ENCODE results near the gene BLOC1S5. TPM values are rescaled to one million over a fixed set of nuclear protein-coding genes. Genes with fewer than 3 reads are reported as not detected.
A peak's percentile ranks its signal among the peaks of the same experiment; 100 is the strongest.

BLOC1S5 gene
- total RNA-seq, 2 donors from 2014 or later, result 7.3 to 7.8 TPM

GRCh38 chr6:8005136-8005535 lies 59.1 kb downstream of the BLOC1S5 start:
- no peak for TF ChIP-seq CTCF (IDR thresholded peaks at IDR 0.05)
- H3K9me3 ChIP-seq, result no peaks in the 10 kb centered on the region

DNA sequence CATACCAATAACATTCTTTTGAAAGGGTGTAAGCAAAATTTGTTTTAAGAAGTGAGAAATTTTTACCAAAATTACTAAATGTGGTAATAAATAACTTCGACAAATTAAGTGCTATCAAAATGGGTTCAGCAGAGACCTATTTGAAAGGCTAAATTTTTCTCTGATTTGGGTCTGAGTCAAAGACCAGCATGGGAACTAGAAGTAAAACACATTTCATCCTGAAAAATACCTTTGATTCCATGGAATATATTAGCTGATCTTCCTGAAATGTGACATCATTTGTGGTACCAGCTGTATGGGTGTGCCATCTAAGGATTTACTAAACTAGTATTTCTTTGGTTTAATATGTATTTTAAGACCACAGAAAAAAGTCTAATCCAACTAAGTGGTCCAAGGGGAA lies 63.6 kb downstream of the BLOC1S5 start:
- H3K27ac ChIP-seq, result no peak overlapping the region
- H3K36me3 ChIP-seq, result no peaks in the 10 kb centered on the region

More at GRCh38 chr6:8005136-8005535, 59.1 kb downstream of the BLOC1S5 start:
- Histone ChIP-seq H3K4me1 (no peaks in the 10 kb centered on the region), H3K36me3 (no peaks in the 10 kb centered on the region), H3K4me3 (no peak overlapping the region), H3K27me3 (no peaks in the 10 kb centered on the region), H3K27ac (no peak overlapping the region)
- no peak for DNase-seq (ENCODE audit: low spot score)

GRCh38 chr6:8000188-8000596 lies 64.0 kb downstream of the BLOC1S5 start:
- no peak for TF ChIP-seq CTCF (IDR thresholded peaks at IDR 0.05)

More for the DNA sequence above, 63.6 kb downstream of the BLOC1S5 start:
- Histone ChIP-seq H3K4me3 (no peak overlapping the region), H3K4me1 (no peaks in the 10 kb centered on the region), H3K9me3 (no peaks in the 10 kb centered on the region), H3K27me3 (no peaks in the 10 kb centered on the region)
- TF ChIP-seq CTCF (IDR thresholded peaks at IDR 0.05), result no peak
- DNase-seq (ENCODE audit: low spot score), result no peak

GRCh38 chr6:7999201-7999600 lies 65.0 kb downstream of the BLOC1S5 start:
- no peak for DNase-seq (ENCODE audit: low spot score)
- no peak overlapping the region for H3K27ac ChIP-seq
- no peak for TF ChIP-seq CTCF (IDR thresholded peaks at IDR 0.05)

More at GRCh38 chr6:8000188-8000596, 64.0 kb downstream of the BLOC1S5 start:
- DNase-seq (ENCODE audit: low spot score), result no peak
- Histone ChIP-seq H3K9me3 (no peaks in the 10 kb centered on the region), H3K27me3 (no peaks in the 10 kb centered on the region), H3K27ac (peak overlapping the region in 1 of 2 donors; percentile 6), H3K36me3 (no peaks in the 10 kb centered on the region), H3K4me1 (no peaks in the 10 kb centered on the region), H3K4me3 (no peak overlapping the region)

GRCh38 chr6:7998103-7998725 lies 66.0 kb downstream of the BLOC1S5 start:
- Histone ChIP-seq H3K9me3 (no peaks in the 10 kb centered on the region), H3K4me1 (no peaks in the 10 kb centered on the region), H3K27ac (no peak overlapping the region), H3K4me3 (no peak overlapping the region), H3K27me3 (no peaks in the 10 kb centered on the region), H3K36me3 (no peaks in the 10 kb centered on the region)
- DNase-seq (ENCODE audit: low spot score), result no peak
- TF ChIP-seq CTCF (IDR thresholded peaks at IDR 0.05), result no peak

More at GRCh38 chr6:7999201-7999600, 65.0 kb downstream of the BLOC1S5 start:
- no peaks in the 10 kb centered on the region for H3K4me1 ChIP-seq
- H3K27me3 ChIP-seq, result no peaks in the 10 kb centered on the region
- no peaks in the 10 kb centered on the region for H3K36me3 ChIP-seq
- no peak overlapping the region for H3K4me3 ChIP-seq
- H3K9me3 ChIP-seq, result no peaks in the 10 kb centered on the region

DNA sequence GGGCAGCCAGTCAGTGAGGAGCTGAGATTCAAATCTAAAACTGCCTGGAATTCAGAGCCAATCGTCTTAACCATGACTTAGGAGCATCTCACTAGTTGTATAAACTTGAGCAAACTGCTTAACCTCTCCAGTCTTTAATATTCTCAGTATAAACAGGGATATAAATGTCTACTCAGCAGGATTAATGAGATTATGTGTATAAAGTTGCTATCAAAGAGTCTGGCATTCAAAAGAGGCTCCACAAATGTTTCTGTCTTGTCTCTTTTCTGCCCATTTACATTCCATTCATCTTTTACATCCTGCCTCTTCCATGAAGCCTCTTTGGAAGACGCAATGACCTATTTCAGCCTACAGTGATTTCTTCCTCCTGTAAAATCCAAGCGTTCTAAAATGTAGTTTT lies 66.9 kb downstream of the BLOC1S5 start:
- no peak for TF ChIP-seq CTCF (IDR thresholded peaks at IDR 0.05)
- no peaks in the 10 kb centered on the region for H3K36me3 ChIP-seq
- H3K9me3 ChIP-seq, result no peaks in the 10 kb centered on the region
- H3K27ac ChIP-seq, result no peak overlapping the region
- DNase-seq (ENCODE audit: low spot score), result no peak
- H3K27me3 ChIP-seq, result no peaks in the 10 kb centered on the region
- peaks cover 0 to 5% of the 10 kb centered on the region in 2 donors for H3K4me1 ChIP-seq
- no peak overlapping the region for H3K4me3 ChIP-seq

Measured in right atrium auricular region (tissue), 2 donors.